Measurements from ENCODE around the gene ARAP3.

DNA sequence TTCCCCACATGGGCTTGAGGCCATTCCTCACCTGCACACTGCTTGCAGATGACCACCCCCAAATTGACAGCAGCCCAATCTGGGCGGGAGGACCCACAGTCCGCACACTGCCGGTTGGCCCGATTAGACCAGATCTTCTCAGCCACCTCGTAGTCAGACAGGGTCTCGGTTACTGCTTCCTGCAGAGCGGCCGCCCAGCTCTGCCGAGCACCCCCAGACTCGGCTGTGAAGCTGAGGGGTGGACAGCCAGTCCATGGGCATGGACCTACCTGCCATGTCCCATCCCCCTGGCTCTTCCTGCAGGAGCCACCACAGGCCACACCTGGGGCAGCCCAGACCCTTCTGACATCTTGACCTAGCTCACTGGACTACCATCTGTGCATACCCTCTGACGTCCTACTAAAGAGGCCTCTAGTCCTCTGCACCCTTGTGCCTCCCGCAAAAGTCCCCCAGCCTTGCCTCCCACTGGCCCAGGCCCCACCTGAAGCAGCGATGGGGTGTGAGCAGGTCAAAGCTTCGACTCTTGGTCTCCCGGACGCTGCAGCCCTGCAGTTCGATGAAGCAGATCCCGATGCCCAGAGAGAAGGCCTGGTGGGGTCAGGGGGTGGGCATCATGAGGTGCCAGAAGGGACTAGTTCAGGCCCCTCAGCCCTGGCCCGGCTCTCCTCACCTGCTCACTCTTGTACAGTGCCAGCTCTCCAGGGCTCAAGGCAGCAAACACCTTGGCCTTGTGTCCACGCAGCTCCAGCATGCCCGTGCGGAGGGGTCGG lies 9.8 kb downstream of the ARAP3 start:
- TF ChIP-seq CREB1 (IDR thresholded peaks at IDR 0.05; ENCODE audit: low read depth) = no peak
- no peak for TF ChIP-seq EP300 (IDR thresholded peaks at IDR 0.05; ENCODE audit: borderline replicate concordance)
- TF ChIP-seq, protein P1, sequence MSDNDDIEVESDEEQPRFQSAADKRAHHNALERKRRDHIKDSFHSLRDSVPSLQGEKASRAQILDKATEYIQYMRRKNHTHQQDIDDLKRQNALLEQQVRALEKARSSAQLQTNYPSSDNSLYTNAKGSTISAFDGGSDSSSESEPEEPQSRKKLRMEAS (IDR thresholded peaks at IDR 0.05) = no peak
- TF ChIP-seq TAF1 (IDR thresholded peaks at IDR 0.05; ENCODE audit: low read depth) = no peak
- TF ChIP-seq, protein P2, sequence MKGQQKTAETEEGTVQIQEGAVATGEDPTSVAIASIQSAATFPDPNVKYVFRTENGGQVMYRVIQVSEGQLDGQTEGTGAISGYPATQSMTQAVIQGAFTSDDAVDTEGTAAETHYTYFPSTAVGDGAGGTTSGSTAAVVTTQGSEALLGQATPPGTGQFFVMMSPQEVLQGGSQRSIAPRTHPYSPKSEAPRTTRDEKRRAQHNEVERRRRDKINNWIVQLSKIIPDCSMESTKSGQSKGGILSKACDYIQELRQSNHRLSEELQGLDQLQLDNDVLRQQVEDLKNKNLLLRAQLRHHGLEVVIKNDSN (IDR thresholded peaks at IDR 0.05) = no peak
- no peak for TF ChIP-seq RAD21 (IDR thresholded peaks at IDR 0.05; ENCODE audit: low read depth)
- no peak for TF ChIP-seq TCF12 (IDR thresholded peaks at IDR 0.05; ENCODE audit: low read depth)
- no peak for TF ChIP-seq YY1 (IDR thresholded peaks at IDR 0.05; ENCODE audit: low read depth)
